HG03039 (cell line): ENCODE measurements around the gene ZBTB7C.

Experiments
- ATAC-seq: cut with Tn5 transposase; IDR thresholded peaks from one replicate; pipeline ENCODE4 v1.9.1; 2021; ENCODE audit warnings: mild to moderate bottlenecking, moderate library complexity; ENCODE audit not compliant: unreplicated experiment

The ZBTB7C gene

GRCh38 chr18:48326901-48327675 is 82.1 kb downstream of the ZBTB7C start:
- no peak for ATAC-seq

GRCh38 chr18:48325115-48325665 is 84.0 kb downstream of the ZBTB7C start:
- no peak for ATAC-seq

- no peak for ATAC-seq
These were observed 84.5 kb downstream of the ZBTB7C start for GRCh38 chr18:48324651-48325050.

- no peak for ATAC-seq
These were observed 86.0 kb downstream of the ZBTB7C start for GRCh38 chr18:48323151-48323550.

GRCh38 chr18:48321536-48321935 is 87.6 kb downstream of the ZBTB7C start:
- ATAC-seq = no peak

- no peak for ATAC-seq
These were observed 88.1 kb downstream of the ZBTB7C start for GRCh38 chr18:48321121-48321520.

GRCh38 chr18:48320639-48320945 is 88.6 kb downstream of the ZBTB7C start:
- no peak for ATAC-seq

- no peak for ATAC-seq
These were observed 89.2 kb downstream of the ZBTB7C start for GRCh38 chr18:48319801-48320638.

- no peak for ATAC-seq
These were observed 90.7 kb downstream of the ZBTB7C start for GRCh38 chr18:48318436-48318835.

- ATAC-seq = no peak
These were observed 91.3 kb downstream of the ZBTB7C start for GRCh38 chr18:48317781-48318381.

- no peak for ATAC-seq
These were observed 93.0 kb downstream of the ZBTB7C start for GRCh38 chr18:48316177-48316576.

- no peak for ATAC-seq
These were observed 94.5 kb downstream of the ZBTB7C start for GRCh38 chr18:48314690-48315089.

- ATAC-seq = no peak
These were observed 95.4 kb downstream of the ZBTB7C start for GRCh38 chr18:48313792-48314191.

GRCh38 chr18:48312066-48312465 is 97.1 kb downstream of the ZBTB7C start:
- ATAC-seq = no peak

- no peak for ATAC-seq
These were observed 98.2 kb downstream of the ZBTB7C start for GRCh38 chr18:48310999-48311398.

- no peak for ATAC-seq
These were observed 98.8 kb downstream of the ZBTB7C start for GRCh38 chr18:48310353-48310752.

- ATAC-seq = no peak
These were observed 100.2 kb downstream of the ZBTB7C start for GRCh38 chr18:48308755-48309575.

GRCh38 chr18:48308027-48308635 is 101.1 kb downstream of the ZBTB7C start:
- ATAC-seq = no peak

GRCh38 chr18:48306838-48307237 is 102.3 kb downstream of the ZBTB7C start:
- no peak for ATAC-seq
